GM19099 (cell line): Measurements from ENCODE around the gene GLIS2.

ENCODE experiments used
- POLR2A ChIP-seq: IDR thresholded peaks from 3 replicates; pipeline ENCODE4 v1.6.1; 2011; ENCODE audit warnings: low read depth; ENCODE audit not compliant: insufficient read length; ENCODE audit errors: extremely low read depth

The GLIS2 gene

DNA sequence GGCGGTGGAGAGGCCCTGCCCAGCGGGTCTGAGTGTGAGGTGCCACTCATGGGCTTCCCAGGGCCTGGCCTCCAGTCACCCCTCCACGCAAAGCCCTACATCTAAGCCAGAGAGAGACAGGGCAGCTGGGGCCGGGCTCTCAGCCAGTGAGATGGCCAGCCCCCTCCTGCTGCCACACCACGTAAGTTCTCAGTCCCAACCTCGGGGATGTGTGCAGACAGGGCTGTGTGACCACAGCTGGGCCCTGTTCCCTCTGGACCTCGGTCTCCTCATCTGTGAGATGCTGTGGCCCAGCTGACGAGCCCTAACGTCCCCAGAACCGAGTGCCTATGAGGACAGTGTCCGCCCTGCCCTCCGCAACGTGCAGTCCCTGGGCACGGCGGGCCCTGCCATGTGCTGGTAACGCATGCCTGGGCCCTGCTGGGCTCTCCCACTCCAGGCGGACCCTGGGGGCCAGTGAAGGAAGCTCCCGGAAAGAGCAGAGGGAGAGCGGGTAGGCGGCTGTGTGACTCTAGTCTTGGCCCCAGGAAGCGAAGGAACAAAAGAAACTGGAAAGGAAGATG is 67.0 kb downstream of the GLIS2 start:
- TF ChIP-seq POLR2A: no peak

DNA sequence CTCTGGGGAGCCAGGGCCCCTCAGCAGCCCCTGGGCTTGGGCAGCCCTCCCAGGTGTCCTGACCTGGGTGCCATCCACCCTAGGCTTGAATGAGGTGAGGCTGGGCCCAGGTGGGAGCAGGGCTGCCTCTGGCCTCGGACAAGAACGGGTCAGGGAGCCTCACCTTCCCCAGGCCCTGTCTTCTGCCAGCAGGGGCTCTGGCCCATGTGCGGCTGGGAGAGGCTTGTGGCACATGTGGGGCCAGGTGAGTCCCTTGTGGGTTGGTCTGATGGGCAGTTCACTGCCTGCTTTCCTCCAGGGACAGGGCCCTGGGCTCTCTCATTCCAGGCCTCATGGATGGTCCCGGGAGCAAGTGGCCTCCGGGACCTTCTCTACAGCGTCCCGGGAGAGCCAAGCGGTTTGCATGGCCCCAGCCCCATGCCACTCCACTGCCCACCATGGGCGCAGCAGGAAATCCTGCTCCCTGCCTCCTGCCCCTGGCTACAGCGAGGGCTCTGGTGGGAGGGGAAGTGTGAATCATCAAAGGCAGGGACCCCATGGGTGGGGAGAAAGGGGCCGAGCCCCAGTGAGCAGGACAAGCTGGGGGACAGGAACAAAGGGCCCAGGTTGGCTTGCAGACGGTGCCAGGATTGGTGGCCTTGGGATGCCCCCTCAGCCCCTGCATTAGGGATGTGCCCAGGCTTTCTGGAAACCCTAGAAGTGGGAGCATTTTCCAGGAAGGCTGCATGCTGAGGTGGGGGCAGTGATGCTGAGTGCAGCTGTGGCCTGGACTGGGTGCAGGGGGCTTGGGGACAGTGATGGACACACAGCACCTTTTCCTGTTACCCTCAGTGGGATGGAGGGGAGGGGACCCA is 68.0 kb downstream of the GLIS2 start:
- no peak for TF ChIP-seq POLR2A

DNA sequence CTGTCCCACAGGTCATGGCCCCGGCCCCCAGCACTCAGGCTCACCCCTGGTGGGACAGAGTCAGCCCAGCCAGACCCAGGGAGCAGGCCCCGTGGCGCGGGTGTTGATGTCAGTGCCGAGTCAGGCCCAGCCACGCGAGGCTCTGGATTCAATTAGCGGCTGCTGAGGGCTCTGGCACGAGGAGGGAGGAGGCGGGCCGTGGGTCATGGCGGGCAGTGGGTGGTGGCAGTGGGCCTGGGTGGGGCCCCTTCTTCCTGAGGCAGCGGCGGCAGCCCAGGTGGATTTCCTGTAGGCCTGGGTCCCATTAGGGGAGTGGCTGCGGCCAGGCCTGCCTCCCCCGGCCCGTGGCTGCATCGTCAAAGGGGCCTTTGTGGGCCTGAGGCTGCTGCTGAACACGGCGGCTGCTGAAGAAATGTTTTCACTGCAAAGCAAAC is 68.7 kb downstream of the GLIS2 start:
- TF ChIP-seq POLR2A: no peak

DNA sequence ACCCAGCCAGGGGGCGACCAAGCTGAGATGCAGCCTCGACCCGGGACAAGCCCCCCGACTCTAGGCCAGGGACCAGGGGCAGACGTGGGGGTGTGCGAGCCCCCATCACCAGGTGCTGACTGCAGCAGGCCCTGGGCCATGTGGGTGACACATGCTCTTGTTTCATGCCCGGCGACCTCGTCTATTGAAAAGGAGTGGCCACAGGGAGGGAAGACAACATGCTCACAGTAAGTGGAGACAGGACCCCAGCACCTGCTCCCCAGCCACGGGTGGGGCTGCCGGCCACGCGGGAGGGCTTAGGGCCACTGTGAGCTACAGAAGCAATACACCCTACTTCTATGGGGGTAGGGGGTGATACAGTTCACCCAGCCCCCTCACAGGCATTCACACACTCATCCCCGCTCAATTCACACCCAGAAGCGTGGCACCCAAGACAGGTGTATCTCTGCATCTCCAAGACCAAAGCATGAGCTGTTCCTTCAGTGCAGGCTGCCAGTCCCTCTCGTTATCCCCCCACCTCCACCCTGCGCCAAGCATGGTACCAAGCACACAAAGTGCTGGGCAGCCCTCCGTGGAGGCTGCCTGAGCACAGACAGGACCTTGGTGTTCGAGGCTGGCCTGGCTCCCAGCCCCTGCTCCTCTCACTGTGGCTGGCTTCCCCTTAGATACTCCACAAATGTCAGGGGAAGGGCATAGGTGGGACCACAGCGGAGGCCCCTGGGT is 69.4 kb downstream of the GLIS2 start:
- TF ChIP-seq POLR2A: no peak

DNA sequence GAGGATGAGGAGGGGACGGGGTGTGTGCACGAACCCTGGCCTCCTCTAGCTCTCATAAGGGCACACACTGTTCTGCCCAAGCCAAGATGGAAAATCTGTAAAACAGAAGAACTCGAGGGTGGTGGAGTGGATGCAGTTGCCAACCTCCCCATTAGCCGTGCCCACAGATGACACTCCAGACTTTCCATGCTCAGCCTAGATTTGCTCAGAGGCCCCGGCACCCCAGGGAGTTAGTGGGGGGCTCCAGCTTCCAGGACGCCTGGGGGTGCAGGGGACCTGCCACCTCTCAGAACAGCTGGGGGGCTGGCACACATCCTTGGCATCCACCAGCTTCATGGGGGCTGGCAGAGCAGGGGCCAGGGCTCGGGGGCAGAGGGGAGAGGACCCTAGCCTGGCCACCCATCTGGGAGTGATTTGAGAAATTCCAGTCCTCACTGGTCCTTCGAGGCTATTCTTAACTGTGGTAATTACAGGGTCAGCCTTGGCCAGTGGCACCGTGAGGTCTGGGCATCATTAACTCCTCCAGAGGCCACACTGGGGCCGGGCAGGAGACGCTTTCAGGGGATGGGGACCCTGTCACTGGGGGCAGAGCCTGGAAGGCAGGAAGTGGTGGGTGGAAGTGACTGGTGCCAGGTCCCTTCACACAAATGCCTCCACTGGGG is 70.1 kb downstream of the GLIS2 start:
- no peak for TF ChIP-seq POLR2A

DNA sequence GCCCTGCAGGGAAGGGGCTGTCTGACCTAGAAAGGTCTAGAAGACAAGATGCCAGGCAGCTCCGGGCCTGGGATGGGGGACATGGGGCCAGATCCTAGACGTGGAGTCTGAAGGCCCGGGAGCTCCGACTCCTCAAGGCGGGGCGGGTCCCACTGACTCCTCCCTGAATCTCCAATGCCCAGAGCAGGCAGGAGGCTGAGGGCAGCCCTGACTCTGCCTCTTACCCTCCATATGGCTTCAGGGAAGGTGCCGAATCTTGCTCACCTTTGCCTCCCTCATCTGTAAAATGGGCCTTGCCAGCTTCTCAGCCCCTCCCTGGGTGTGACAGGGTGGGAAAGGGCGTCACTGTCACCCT is 70.6 kb downstream of the GLIS2 start:
- no peak for TF ChIP-seq POLR2A

DNA sequence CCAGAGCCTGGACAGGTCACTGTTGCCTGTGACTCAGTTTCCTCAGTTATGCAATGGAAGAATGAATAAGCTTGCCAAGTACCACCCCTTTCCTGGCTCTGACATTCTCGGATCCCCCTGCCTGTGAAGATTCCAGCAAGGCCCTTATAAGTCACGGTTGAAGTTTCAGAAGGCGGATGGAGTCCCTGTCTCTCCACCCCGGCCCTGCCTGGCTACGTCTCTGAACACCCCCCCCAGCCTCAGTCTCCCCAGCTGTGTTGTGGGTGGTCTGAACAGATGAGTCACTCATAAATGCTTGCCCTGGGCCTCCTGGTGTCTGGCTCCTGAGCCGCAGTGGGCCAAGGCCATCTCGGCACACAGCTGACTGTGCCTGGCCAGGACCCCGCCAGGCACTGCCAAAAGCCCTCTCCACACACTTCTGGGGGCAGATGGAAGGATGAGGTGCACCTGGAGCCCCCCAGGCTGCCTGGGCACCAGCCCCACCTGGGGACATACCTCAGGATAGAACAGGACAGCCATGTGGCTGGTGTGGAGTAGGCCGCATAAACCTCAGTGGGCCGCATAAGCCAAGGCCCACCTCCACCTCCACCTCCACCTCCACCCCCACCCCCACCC is 71.2 kb downstream of the GLIS2 start:
- no peak for TF ChIP-seq POLR2A

DNA sequence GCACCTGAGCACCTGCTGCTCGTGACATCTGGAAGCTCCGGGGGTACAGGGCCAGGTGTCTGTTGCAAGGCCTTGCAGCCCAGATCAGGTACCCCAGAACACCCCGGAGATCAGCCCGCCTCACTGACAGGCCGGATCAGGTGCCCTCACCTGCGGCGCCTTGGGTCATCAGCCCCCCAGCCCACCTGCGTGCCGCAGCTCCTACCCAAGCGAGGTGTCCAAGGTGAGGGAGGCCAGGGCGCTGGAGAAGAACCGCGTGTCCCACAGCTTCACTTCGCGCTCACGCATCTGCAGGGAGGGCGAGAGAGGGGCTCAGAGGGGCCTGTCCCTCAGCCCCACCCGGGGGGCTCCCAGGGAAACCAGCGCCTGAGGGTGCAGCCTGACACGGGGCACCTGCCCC is 71.9 kb downstream of the GLIS2 start:
- TF ChIP-seq POLR2A: no peak

DNA sequence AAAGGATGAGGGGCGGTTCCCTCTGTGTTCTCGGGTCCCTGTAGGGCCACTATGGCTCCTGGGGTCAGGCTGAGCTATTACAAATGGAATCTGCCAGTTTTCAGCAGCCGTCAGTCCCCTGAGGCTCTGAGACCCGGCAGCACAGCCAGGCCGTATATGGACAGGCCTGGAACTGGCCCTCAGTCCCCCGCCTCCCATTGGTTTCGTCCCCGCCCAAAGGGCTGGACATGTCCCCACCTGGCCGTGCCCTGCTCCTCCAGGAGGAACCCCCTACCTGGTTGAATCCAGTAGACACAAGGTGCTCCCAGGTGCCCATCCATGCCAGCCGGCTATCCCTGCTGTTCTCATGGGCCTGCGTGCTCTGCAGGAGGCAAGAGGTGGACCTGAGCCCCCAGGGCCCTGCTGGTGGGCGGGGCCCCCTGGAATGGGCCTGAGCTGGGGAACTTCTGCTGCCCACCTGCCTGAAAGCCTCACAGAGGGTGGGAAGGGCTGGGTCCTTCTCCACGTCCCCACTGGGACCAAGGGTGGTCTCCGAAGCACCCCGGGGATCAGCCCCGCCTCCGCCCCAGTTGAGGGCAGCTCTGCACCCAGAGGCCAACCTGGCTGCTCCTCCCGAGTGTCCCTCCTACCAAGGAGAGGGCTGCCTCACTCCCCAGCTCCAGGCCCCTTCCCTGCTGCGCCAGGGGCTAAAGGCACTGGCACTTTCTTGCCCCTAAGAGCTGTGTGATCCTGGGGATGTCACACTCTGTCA is 72.6 kb downstream of the GLIS2 start:
- TF ChIP-seq POLR2A: no peak
